GM12878 (cell line): ENCODE measurements around the gene QSOX1. TPM values are rescaled to one million over a fixed set of nuclear protein-coding genes. Genes with fewer than 3 reads are reported as not detected.

Experiments used
- CBX3 ChIP-seq: fragments of 200-600 bp; sonication (generic); IDR thresholded peaks from 2 replicates; pipeline ENCODE4 v1.6.1; 2016; ENCODE audit warnings: low read depth, borderline replicate concordance
- CTCF ChIP-seq, 3 experiments: IDR thresholded peaks in 2 of 3; conservative IDR thresholded peaks in 1 of 3; 2 replicates each; pipeline ENCODE4 v1.5.1; 2011; ENCODE audit warnings: low read depth in 3 of 3, low read length in 3 of 3, mild to moderate bottlenecking in 3 of 3, control low read depth in 2 of 3, moderate library complexity in 2 of 3, inconsistent platforms in 1 of 3, mixed read lengths in 1 of 3; ENCODE audit not compliant: control insufficient read depth in 2 of 3, insufficient read depth in 1 of 3; ENCODE audit errors: extremely low read depth in 1 of 3
- E2F4 ChIP-seq: IDR thresholded peaks from 2 replicates; pipeline ENCODE4 v1.6.1; 2012; ENCODE audit warnings: low read depth, low read length, improper control_type of control experiment
- EGR1 ChIP-seq, 2 experiments: IDR thresholded peaks; 1 replicate in 1 of 2; 2 replicates in 1 of 2; pipeline ENCODE4 v1.6.1; 2011 to 2012; ENCODE audit warnings: low read depth in 2 of 2, low read length in 2 of 2, borderline replicate concordance in 1 of 2, mild to moderate bottlenecking in 1 of 2, moderate library complexity in 1 of 2
- IRF4 ChIP-seq: IDR thresholded peaks from 2 replicates; pipeline ENCODE4 v1.6.1; 2011; ENCODE audit warnings: low read depth, low read length
- KAT2A ChIP-seq: conservative IDR thresholded peaks from 2 replicates; pipeline ENCODE4 v1.6.1; 2011; ENCODE audit warnings: low read depth, low read length; ENCODE audit not compliant: control insufficient read depth
- MEF2A ChIP-seq: IDR thresholded peaks from 2 replicates; pipeline ENCODE4 v1.6.1; 2011; ENCODE audit warnings: low read depth, mild to moderate bottlenecking, low read length, moderate library complexity; ENCODE audit not compliant: insufficient read depth
- PML ChIP-seq: IDR thresholded peaks from 2 replicates; pipeline ENCODE4 v1.6.1; 2012; ENCODE audit warnings: low read length, inconsistent platforms
- RUNX3 ChIP-seq: IDR thresholded peaks from 2 replicates; pipeline ENCODE4 v1.6.1; 2012; ENCODE audit warnings: low read length, inconsistent platforms
- SMC3 ChIP-seq: IDR thresholded peaks from 2 replicates; pipeline ENCODE4 v1.6.1; 2011; ENCODE audit warnings: low read length, improper control_type of control experiment, borderline replicate concordance
- USF1 ChIP-seq: IDR thresholded peaks from 2 replicates; pipeline ENCODE4 v1.6.1; 2011; ENCODE audit warnings: borderline replicate concordance, low read depth, mild to moderate bottlenecking, moderate library complexity, mixed read lengths, low read length; ENCODE audit not compliant: insufficient read depth; ENCODE audit errors: extremely low read length
- YBX1 ChIP-seq: fragments of 450-650 bp; IDR thresholded peaks from 2 replicates; pipeline ENCODE4 v1.6.1; 2016; ENCODE audit warnings: antibody characterized with exemption
- ZNF687 ChIP-seq: fragments of 450-650 bp; IDR thresholded peaks from 2 replicates; pipeline ENCODE4 v1.6.1; 2017; ENCODE audit warnings: mild to moderate bottlenecking, moderate library complexity
- ZSCAN29 ChIP-seq: fragments of 450-650 bp; IDR thresholded peaks from 2 replicates; pipeline ENCODE4 v1.6.1; 2017; ENCODE audit warnings: mild to moderate bottlenecking, moderate library complexity
- polyA plus RNA-seq, 11 experiments: library from polyadenylated mRNA; depleted of rRNA in 4 of 11; unstranded in 6 of 11; stranded (reverse) in 5 of 11; fragments of >200 nt; fragmentation: Nextera tagmentation in 4 of 11; fragmentation: Illumina TruSeq in 1 of 11; extraction: Ambion mirVana in 4 of 11; extraction: Trizol in 1 of 11; gene quantifications; 1 replicate in 1 of 11; 2 replicates in 10 of 11; pipeline versions ENCODE4 v1.2.1 to v1.2.3, GENCODE V29; 2011 to 2016; ENCODE audit warnings: inconsistent platforms in 2 of 11, missing spikeins in 2 of 11, low read depth in 1 of 11
- total RNA-seq, 4 experiments: library from RNA; depleted of rRNA in 3 of 4; stranded (reverse); fragments of >200 nt in 3 of 4; fragmentation: Illumina TruSeq in 1 of 4; extraction: Trizol in 1 of 4; gene quantifications; 2 replicates each; pipeline versions ENCODE4 v1.2.1 to v1.2.3, GENCODE V29; 2013 to 2021
- TF ChIP-seq, protein P1 (sequence below): fragments of 450-650 bp; IDR thresholded peaks from 2 replicates; pipeline ENCODE4 v1.6.1; 2017; ENCODE audit warnings: low read depth, mild to moderate bottlenecking, moderate library complexity

QSOX1 gene
- total and polyA plus RNA-seq, 10 of the 15 experiments (the other 5 are each of a cell fraction or from before 2014, with no cell fraction given): 1.8 to 31.3 (median 11.2) TPM

DNA sequence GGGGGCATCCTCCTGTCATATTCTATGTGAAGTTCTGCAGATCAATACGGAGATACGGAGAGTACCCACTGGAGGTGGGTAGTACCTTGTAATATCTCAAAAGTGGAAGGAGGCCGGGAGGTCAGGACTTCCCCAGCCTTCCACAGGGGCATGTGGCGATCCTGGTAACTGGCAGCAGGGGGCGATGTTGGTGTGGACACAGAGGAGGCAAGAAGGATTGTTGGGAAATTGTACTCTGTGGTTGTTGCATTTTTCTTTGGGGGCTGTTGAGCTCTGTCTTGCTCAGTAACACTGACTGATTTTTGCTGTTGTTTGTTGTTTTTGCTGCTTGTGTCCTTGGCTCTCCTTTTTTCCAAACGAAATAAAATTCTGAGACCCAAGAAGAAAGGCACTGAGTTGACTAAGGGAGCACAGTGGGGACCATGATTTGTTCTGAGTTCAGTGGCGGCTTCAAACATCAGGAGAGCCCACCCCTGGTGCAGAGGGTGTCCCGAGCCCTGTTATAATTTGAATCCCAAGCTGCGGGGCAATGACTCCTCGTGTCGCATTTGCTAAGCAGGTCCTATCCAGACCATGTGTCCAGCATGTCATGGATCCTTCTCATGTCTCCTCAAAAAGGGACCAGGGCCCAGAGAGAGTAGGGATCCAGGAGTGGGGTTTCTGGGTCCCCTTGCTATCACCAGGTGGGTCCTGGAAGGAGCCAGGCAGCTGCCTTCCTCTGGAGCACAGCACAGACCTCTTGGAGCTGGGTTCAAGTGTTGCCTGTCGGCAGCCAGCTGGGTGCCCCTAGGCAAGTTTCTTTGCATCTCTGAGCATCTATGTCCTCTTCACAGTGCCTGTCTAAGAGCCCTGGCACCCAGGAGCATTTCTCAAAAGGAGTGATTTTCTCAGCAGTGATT lies 98.2 kb downstream of the QSOX1 start (continued):
- TF ChIP-seq SMC3: peak; percentile 93
- TF ChIP-seq, protein P1, sequence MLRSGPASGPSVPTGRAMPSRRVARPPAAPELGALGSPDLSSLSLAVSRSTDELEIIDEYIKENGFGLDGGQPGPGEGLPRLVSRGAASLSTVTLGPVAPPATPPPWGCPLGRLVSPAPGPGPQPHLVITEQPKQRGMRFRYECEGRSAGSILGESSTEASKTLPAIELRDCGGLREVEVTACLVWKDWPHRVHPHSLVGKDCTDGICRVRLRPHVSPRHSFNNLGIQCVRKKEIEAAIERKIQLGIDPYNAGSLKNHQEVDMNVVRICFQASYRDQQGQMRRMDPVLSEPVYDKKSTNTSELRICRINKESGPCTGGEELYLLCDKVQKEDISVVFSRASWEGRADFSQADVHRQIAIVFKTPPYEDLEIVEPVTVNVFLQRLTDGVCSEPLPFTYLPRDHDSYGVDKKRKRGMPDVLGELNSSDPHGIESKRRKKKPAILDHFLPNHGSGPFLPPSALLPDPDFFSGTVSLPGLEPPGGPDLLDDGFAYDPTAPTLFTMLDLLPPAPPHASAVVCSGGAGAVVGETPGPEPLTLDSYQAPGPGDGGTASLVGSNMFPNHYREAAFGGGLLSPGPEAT: no peak
- no peak for TF ChIP-seq MEF2A
- no peak for TF ChIP-seq ZSCAN29
- TF ChIP-seq CTCF (IDR thresholded peaks at IDR 0.05 in 2 of 3, conservative IDR thresholded peaks at IDR 0.05 in 1 of 3; ENCODE audit: control insufficient read depth in 2 of 3, extremely low read depth in 1 of 3, insufficient read depth in 1 of 3, low read depth in 3 of 3, low read length in 3 of 3): peak; percentile 87 to 92 (median 92)
- TF ChIP-seq RUNX3: peak; percentile 24
- no peak for TF ChIP-seq USF1
- no peak for TF ChIP-seq E2F4
- no peak for TF ChIP-seq IRF4
- TF ChIP-seq PML: no peak
- TF ChIP-seq CBX3: no peak
- TF ChIP-seq EGR1 (IDR thresholded peaks at IDR 0.05; ENCODE audit: borderline replicate concordance in 1 of 2, low read depth in 2 of 2, low read length in 2 of 2): no peak
- TF ChIP-seq YBX1: no peak
- no peak for TF ChIP-seq KAT2A
- TF ChIP-seq ZNF687: no peak
